NCI-H2081 (cell line): ENCODE results near the gene OR4Q2.
"Not testable (repeated sequence)": the region's sequence is repeated elsewhere in the genome, so short reads cannot be mapped to it uniquely, and the experiment has no call there.

Experiments used
- DNase-seq, 2 experiments: peaks; one replicate each; lab custom pipeline; 2025; lab: John Stamatoyannopoulos, UW

OR4Q2 gene

DNA sequence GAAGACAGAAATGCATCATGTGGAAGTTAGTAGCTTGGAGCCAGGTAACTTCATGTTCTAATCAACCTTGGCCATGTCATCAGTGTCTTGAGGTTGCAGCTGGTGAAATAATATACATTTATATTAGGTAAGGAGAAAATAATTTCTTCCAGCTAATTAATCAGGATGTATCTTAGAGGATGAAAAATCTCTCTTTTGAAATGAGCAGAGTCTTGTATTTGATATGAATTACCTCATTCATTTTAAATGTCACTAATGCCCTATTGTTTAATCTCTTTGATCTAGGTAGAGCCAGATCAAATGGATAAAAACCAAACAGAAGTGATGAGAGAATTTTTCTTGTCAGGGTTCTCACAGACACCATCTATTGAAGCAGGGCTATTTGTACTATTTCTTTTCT, at the start of gene OR4Q2:
Gene OR4Q2, plus strand, starts transcription at position 301 of the 400 bp plus-strand sequence.
- no peak for DNase-seq

- DNase-seq: not testable (repeated sequence)
Measured at GRCh38 chr14:19969735-19970134, 32.2 kb upstream of the OR4Q2 start.

GRCh38 chr14:19974844-19975243, 27.1 kb upstream of the OR4Q2 start:
- no peak for DNase-seq

DNA sequence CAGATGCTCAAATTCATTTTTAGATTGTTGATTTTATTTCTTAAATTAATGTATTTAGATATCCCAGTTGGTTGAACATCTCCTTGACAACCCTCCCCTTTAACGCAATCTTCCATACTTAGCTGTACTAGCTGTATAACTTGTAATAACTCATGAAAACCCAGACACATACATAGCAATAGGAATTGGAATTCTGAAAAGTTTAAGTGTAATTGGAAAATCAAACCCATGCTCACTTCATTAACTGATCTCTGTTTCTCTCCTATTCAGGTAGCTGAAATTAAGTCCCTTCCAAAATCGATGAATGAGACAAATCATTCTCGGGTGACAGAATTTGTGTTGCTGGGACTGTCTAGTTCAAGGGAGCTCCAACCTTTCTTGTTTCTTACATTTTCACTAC, 26.7 kb upstream of the OR4Q2 start, which contains the start of gene OR4K15:
Gene OR4K15, plus strand, starts transcription at position 301 of the 400 bp plus-strand sequence. Its CDS starts 0 bp downstream, at position 301.
- DNase-seq: no peak

- no peak for DNase-seq
Measured at GRCh38 chr14:19993438-19993837, 8.5 kb upstream of the OR4Q2 start.

- DNase-seq: no peak
Measured at GRCh38 chr14:20002319-20002718, 356 bp downstream of the OR4Q2 start.

- no peak for DNase-seq
Measured at GRCh38 chr14:20008156-20008555, 6.2 kb downstream of the OR4Q2 start.

DNA sequence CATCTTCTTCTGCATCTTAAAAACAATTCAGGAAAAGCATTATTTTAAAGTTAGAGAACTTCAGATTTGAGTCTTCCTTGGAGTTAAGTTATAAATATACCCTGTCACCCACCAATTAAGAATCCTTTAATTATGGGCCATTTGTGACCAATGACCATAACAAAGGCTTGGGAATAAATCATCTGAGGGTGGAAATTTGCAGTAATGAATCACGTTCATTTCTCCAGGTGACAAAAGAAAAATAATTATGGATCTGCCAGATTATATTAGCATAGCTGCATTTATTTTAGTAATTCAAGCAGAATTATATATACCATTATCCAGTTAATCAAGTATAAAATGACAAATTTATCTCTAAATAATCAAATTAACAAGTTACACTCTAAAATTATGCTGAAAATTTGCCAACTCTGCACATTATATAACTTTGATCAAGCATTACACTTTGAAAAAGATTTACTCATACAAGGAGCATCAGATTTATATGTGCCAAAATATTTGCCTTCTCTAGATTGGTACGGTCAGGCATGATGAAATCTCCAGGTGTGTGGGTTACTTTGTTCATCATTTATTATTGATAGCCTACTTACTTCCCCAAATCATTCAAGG, 17.4 kb downstream of the OR4Q2 start, which contains the start of gene OR4K14:
Gene OR4K14, minus strand, starts transcription at position 51 of the 609 bp plus-strand sequence. CDS start 4,114 bp downstream, outside the sequence.
- no peak for DNase-seq

DNA sequence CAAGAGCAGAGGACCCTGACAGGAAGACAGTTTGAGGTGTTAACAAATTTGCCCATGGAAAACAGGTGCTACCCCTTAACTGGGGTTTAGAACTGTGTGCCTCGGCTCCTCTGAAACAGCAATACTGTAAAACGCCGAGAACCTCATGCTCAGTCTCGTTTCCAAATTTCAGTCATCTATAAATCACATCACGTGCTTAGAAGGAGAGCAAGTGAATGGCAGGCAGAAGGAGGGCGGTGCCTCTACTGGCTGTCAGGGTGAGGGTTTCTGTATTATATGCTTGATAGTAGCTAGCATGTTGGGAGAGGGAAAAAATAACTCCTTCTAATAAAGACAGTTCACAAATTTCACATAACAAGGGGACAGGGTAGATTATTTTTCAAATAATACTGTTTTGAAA, 29.1 kb downstream of the OR4Q2 start:
- DNase-seq: no peak

DNA sequence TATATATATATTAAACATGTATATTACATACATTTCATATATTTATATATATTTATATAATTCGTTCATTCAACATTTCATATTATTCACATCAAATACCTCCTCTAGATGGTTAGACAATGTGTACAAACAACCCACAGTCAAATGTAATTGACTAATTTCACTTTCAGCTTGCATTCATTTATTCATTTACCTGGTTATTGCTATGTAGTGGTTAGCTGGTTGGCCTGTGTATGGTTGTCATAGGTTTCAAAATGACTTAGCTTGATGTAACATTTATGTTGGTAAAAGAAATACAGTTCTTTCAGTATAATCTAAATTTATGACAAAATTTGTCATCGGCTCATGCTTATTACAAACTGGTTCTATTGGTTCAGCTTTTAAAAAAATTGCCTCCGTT, 33.5 kb downstream of the OR4Q2 start:
- DNase-seq: no peak

DNA sequence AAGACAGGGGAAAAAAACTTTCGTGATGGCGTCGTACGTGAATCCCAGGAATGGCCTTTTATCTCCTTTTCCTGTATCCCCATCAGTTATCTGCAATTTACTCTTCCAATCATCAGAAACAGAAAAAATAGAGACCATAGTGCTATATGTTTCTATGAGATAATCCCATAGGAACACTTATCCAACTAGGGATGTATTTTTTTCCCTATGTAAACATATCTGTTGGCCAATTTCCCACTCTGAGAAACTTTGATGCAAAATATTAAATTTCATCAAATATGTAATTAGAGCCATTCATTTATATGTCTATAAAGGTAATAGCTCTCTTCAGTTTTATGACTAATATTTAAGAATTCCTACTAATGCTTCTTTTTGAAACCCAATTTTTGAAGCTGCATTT, 34.0 kb downstream of the OR4Q2 start, which contains the start of gene OR4K13:
Gene OR4K13, minus strand, starts transcription at position 101 of the 400 bp plus-strand sequence. CDS start 1,280 bp downstream, outside the sequence.
- DNase-seq: no peak

GRCh38 chr14:20044243-20044642, 42.3 kb downstream of the OR4Q2 start:
- no peak for DNase-seq

- DNase-seq: no peak
Measured at GRCh38 chr14:20048202-20048601, 46.2 kb downstream of the OR4Q2 start.
